Mucosa of stomach (tissue), 1 donor: Measurements from ENCODE around the gene DNER.

Experiments
- H3K27me3 ChIP-seq: one replicate; pipeline ENCODE4 v1.7.0; 2013; ENCODE audit warnings: mild to moderate bottlenecking, low read length; ENCODE audit not compliant: control insufficient read depth, insufficient read depth
- H3K36me3 ChIP-seq: one replicate; pipeline ENCODE4 v1.7.0; 2013; ENCODE audit warnings: low read length; ENCODE audit not compliant: control insufficient read depth, insufficient read depth
- H3K4me1 ChIP-seq: one replicate; pipeline ENCODE4 v1.7.0; 2013; ENCODE audit warnings: mild to moderate bottlenecking, low read length; ENCODE audit not compliant: control insufficient read depth, insufficient read depth
- H3K4me3 ChIP-seq: one replicate; pipeline ENCODE4 v1.7.0; 2013; ENCODE audit warnings: low read length
- H3K9ac ChIP-seq: one replicate; pipeline ENCODE4 v1.7.0; 2013; ENCODE audit warnings: mild to moderate bottlenecking, low read length, moderate library complexity
- H3K9me3 ChIP-seq: one replicate; pipeline ENCODE4 v1.7.0; 2013; ENCODE audit warnings: mild to moderate bottlenecking, low read length, moderate library complexity; ENCODE audit not compliant: control insufficient read depth
- donor health status: Pancreatic carcinoma.

Gene DNER

DNA sequence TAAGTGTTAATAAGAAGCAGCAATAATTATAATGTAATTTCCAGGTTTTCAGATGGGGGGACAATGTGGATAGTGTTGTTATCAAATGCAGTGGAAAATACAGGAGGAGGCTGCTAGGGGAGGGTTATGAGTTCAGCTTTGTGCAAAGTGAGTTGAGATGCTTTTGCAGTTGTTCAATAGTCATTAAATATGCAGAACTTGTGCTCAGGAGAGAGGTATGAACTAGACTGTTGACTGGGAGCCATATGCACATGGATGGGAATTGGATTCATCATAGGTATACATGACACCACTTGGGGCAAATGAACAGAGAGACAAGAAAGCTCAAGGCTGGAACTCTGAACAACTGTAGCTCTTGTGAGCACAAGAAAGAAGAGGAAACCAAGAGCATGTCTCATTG, 261.1 kb downstream of the DNER start:
- Histone ChIP-seq H3K9me3 (no peaks in the 10 kb centered on the region), H3K4me1 (no peaks in the 10 kb centered on the region), H3K36me3 (no peaks in the 10 kb centered on the region), H3K4me3 (no peak overlapping the region), H3K27me3 (no peaks in the 10 kb centered on the region), H3K9ac (no peak overlapping the region)

DNA sequence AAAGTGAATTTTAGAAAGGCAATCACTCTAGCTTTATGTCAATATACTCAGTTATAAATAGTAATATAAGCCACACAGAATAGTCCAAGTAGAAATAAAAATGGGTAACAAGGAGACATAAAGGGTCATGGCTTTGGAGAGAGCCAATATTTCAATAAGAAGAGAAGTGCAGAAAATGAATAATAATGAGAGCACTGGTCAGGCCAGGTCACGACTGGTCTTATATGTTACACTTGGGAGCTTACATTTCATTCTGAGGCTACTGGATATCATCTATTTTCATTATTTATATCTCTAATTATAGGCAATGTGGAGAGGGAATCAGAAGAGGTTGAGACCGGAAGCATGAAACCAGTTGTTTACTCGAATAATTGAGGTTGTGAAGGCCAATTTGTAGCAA, 262.5 kb downstream of the DNER start:
- H3K36me3 ChIP-seq = no peaks in the 10 kb centered on the region
- no peaks in the 10 kb centered on the region for H3K27me3 ChIP-seq
- H3K9me3 ChIP-seq = no peaks in the 10 kb centered on the region
- no peak overlapping the region for H3K4me3 ChIP-seq
- H3K9ac ChIP-seq = no peak overlapping the region
- H3K4me1 ChIP-seq = no peaks in the 10 kb centered on the region

DNA sequence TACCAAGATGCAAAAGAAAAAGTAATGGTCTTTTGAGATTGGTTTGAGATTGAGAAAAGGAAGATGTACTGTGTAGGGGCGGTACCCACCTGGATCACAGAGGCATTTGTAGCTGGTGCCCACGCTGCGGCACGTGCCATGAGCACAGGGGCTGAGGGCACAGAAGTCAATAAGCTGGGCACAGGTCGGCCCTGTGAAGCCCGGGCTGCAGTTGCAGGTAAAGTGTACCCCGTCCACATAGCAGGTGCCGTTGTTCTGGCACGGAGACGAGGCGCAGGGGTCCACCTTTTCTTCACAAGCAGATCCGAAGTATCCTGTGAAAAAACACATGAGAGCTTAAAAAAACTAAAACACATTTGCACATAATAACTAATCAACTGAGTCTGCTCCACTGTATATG, 267.1 kb downstream of the DNER start:
- H3K4me1 ChIP-seq = no peaks in the 10 kb centered on the region
- no peaks in the 10 kb centered on the region for H3K27me3 ChIP-seq
- H3K9me3 ChIP-seq = no peaks in the 10 kb centered on the region
- no peak overlapping the region for H3K4me3 ChIP-seq
- H3K36me3 ChIP-seq = no peaks in the 10 kb centered on the region
- no peak overlapping the region for H3K9ac ChIP-seq

- Histone ChIP-seq H3K4me3 (no peak overlapping the region), H3K9ac (no peak overlapping the region)
Measured at GRCh38 chr2:229446350-229446749, 268.0 kb downstream of the DNER start.

GRCh38 chr2:229445501-229446211, 268.7 kb downstream of the DNER start:
- H3K27me3 ChIP-seq = no peaks in the 10 kb centered on the region
- H3K36me3 ChIP-seq = no peaks in the 10 kb centered on the region
- no peaks in the 10 kb centered on the region for H3K9me3 ChIP-seq
- H3K4me1 ChIP-seq = no peaks in the 10 kb centered on the region
- no peak overlapping the region for H3K9ac ChIP-seq
- no peak overlapping the region for H3K4me3 ChIP-seq

More at GRCh38 chr2:229446350-229446749, 268.0 kb downstream of the DNER start:
- Histone ChIP-seq H3K9me3 (no peaks in the 10 kb centered on the region), H3K27me3 (no peaks in the 10 kb centered on the region), H3K4me1 (no peaks in the 10 kb centered on the region), H3K36me3 (no peaks in the 10 kb centered on the region)

DNA sequence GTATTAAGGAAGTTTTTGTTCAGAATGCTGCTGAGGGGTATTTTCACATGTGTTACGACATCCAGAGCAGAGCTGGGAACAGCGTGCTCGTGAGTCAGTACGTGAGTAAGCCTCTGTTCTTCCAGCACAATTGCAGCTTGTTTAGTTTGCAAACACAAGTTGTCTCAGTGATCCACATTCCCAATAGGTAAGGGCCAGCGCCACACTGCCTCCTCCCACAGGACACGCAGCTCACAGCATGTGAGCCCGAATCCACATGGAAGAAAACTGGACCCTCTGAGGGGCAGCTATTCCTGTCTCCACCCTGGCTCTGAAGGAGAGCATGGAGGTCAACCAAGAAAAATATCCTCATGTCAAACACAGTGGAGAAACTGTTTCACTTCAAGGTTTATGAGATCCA, 269.3 kb downstream of the DNER start:
- Histone ChIP-seq H3K9ac (no peak overlapping the region), H3K36me3 (no peaks in the 10 kb centered on the region), H3K9me3 (no peaks in the 10 kb centered on the region), H3K4me1 (no peaks in the 10 kb centered on the region), H3K27me3 (no peaks in the 10 kb centered on the region), H3K4me3 (no peak overlapping the region)

DNA sequence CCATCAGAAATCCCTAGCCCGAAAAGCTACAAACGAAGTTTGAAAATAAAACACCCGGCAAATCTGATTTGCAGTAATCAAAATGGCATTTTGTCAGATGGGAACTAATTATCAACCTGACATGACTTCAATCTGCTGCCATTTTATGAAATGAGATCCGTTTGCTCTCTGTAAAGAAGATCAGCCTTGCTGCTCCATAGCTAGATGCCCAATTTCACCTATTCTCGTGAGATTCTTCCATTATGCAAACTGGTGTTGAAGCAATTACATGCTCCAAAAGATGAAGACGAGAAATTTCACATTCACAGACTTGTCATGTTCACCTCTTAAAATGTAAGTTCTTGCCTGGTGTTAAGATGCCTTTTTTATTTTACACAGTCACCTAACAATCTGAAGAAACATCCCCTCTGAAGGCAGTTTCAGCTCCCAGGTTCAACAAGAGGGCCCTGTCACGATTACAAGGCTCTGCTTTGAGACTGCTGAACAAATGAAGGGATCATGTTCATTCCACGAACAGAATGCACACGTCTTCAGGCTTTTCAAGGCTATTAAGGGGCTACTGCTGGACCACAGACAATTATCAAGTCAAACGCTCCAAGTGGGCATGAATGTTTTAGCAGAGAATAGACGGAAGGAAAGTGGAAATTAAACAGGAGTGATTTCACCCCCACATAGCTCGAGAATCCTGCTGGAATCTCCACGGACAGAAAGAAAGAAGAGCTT, 270.6 kb downstream of the DNER start:
- Histone ChIP-seq H3K36me3 (no peaks in the 10 kb centered on the region), H3K9me3 (no peaks in the 10 kb centered on the region), H3K4me1 (no peaks in the 10 kb centered on the region), H3K27me3 (no peaks in the 10 kb centered on the region), H3K9ac (no peak overlapping the region), H3K4me3 (no peak overlapping the region)

DNA sequence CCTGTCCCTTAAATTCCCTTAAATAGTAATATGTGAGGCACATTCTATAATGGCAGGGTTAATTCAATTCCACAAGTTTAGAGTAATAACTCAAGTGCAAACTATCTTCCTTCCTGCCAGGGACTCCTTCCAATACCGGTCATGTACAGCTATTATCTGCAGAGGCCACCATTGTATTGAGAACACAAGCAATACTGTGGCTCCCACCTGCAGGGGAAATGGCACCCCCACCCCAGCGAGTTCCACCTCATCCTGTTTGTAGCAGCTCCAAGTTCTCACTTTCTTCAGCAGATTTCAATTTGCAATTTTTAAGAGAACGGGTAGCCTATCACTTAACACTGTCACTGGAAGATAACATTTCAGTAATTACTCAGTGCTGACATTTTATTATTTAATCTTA, 271.2 kb downstream of the DNER start:
- Histone ChIP-seq H3K4me3 (no peak overlapping the region), H3K4me1 (no peaks in the 10 kb centered on the region), H3K36me3 (no peaks in the 10 kb centered on the region), H3K9ac (no peak overlapping the region), H3K9me3 (no peaks in the 10 kb centered on the region), H3K27me3 (no peaks in the 10 kb centered on the region)

DNA sequence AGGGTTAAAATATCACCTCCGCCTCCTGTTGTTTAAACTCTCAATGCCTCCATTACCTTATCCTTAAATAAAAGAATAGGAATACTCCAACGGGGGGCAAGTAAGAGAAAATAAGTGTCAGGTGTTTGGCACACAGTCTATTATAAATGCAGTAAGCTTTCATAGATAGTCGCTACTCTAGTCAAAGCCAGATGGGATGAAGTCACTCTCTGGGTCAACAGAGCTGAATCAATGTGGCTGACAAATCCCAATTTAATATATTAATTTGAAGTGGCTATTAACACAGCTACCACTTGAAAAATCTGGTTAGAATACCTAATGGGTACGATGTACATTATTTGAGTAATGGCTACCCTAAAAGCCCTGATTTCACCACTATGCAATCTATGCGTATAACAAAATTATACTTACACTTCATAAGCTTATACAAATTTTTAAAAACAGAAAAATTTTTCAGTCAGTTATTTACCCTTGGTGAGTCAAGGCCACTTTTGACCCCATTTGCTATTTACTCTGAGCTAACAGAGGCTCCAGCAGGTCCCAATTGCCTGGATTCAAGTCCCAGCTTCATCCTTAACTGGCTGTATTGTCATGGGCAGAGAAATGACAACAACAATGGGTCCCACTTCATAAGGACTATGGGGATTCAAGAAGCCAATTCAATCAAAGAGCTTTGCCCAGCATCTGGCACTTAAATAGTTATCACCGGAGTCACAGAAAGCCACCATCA, 275.8 kb downstream of the DNER start:
- Histone ChIP-seq H3K9ac (no peak overlapping the region), H3K36me3 (no peaks in the 10 kb centered on the region)

DNA sequence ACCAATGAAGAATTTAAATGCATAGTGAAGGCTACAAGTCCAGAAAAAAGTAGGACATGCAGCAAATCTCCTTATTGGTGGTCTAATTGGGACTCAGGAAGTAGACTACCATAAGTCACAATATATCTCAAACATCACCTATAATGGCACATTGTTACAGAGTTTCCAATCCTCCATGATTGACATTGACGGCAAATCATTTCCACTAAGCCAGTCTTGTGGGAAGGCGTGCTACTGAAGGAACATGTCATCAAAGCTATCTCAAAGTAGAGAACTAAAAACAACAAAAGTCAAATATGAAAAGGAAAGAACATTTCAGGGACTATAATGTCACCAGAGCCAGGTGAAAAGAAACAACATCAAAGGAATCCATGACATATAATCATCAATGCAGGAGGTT, 276.9 kb downstream of the DNER start:
- Histone ChIP-seq H3K9me3 (no peaks in the 10 kb centered on the region), H3K36me3 (no peaks in the 10 kb centered on the region), H3K4me1 (no peaks in the 10 kb centered on the region), H3K4me3 (no peak overlapping the region), H3K27me3 (no peaks in the 10 kb centered on the region), H3K9ac (no peak overlapping the region)

More for the DNA sequence above, 275.8 kb downstream of the DNER start:
- Histone ChIP-seq H3K9me3 (no peaks in the 10 kb centered on the region), H3K4me3 (no peak overlapping the region), H3K27me3 (no peaks in the 10 kb centered on the region), H3K4me1 (no peaks in the 10 kb centered on the region)

- Histone ChIP-seq H3K4me1 (no peaks in the 10 kb centered on the region), H3K36me3 (no peaks in the 10 kb centered on the region), H3K27me3 (no peaks in the 10 kb centered on the region), H3K4me3 (no peak overlapping the region), H3K9me3 (no peaks in the 10 kb centered on the region), H3K9ac (no peak overlapping the region)
Measured at GRCh38 chr2:229434187-229434586, 280.2 kb downstream of the DNER start.

DNA sequence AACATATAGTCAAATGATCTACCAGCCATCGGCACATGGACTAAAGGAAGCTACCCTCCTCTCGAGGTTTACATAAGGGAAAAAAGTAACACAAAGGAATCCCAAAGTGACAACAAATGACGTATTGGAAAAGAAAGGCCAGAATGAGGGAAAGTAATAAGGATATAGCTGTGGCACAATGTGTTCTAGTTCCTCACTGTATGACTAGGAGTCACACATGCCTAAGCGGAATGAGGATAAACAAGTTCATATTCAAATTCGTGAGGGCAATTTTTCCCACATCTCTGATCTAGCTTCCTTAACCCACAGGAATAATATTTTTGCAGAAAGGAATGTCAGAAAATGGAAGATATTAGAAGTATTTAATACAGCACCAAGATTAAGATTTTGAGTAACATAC, 281.0 kb downstream of the DNER start:
- Histone ChIP-seq H3K4me3 (no peak overlapping the region), H3K36me3 (no peaks in the 10 kb centered on the region), H3K27me3 (no peaks in the 10 kb centered on the region), H3K4me1 (no peaks in the 10 kb centered on the region), H3K9me3 (no peaks in the 10 kb centered on the region), H3K9ac (no peak overlapping the region)
